H9 (cell line): Measurements from ENCODE around the gene SYF2. TPM values are rescaled to one million over a fixed set of nuclear protein-coding genes. Genes with fewer than 3 reads are reported as not detected.

Experiments
- DNase-seq: peaks from one replicate; pipeline ENCODE4 v3.0.0-alpha.2; 2017
- H2AFZ ChIP-seq: one replicate; pipeline ENCODE4 v1.6.1; 2013; ENCODE audit warnings: mild to moderate bottlenecking, low read length, control low read depth, moderate library complexity
- H2AK5ac ChIP-seq: 2 replicates; pipeline ENCODE4 v1.6.1; 2013; ENCODE audit warnings: low read length, control low read depth, mixed read lengths; ENCODE audit not compliant: insufficient read length
- H2BK120ac ChIP-seq: one replicate; pipeline ENCODE4 v1.6.1; 2013; ENCODE audit warnings: low read depth, mild to moderate bottlenecking, low read length, control low read depth, inconsistent platforms; ENCODE audit not compliant: poor library complexity, severe bottlenecking
- H2BK12ac ChIP-seq: 2 replicates; pipeline ENCODE4 v1.6.1; 2013; ENCODE audit warnings: low read length, control low read depth, mixed read lengths, low read depth; ENCODE audit not compliant: insufficient read length
- H2BK15ac ChIP-seq: 2 replicates; pipeline ENCODE4 v1.6.1; 2013; ENCODE audit warnings: low read depth, low read length, control low read depth
- H2BK20ac ChIP-seq: one replicate; pipeline ENCODE4 v1.6.1; 2013; ENCODE audit warnings: low read depth, mild to moderate bottlenecking, low read length, control low read depth, inconsistent platforms; ENCODE audit not compliant: poor library complexity, severe bottlenecking
- H2BK5ac ChIP-seq: 2 replicates; pipeline ENCODE4 v1.6.1; 2013; ENCODE audit warnings: low read length, control low read depth, mixed read lengths; ENCODE audit not compliant: insufficient read length
- H3K14ac ChIP-seq: 2 replicates; pipeline ENCODE4 v1.6.1; 2013; ENCODE audit warnings: low read length, control low read depth; ENCODE audit not compliant: insufficient read depth
- H3K18ac ChIP-seq: 2 replicates; pipeline ENCODE4 v1.6.1; 2013; ENCODE audit warnings: low read depth, mild to moderate bottlenecking, mixed read lengths, low read length, control low read depth; ENCODE audit not compliant: insufficient read length
- H3K23ac ChIP-seq: 2 replicates; pipeline ENCODE4 v1.6.1; 2013; ENCODE audit warnings: low read length, control low read depth, mixed read lengths, low read depth; ENCODE audit not compliant: insufficient read length
- H3K23me2 ChIP-seq: 2 replicates; pipeline ENCODE4 v1.6.1; 2013; ENCODE audit warnings: low read depth, mild to moderate bottlenecking, mixed read lengths, low read length, control low read depth; ENCODE audit not compliant: insufficient read length, poor library complexity, severe bottlenecking
- H3K27ac ChIP-seq: 2 replicates; pipeline ENCODE4 v1.5.1; 2013; ENCODE audit warnings: low read length, control low read depth, mixed read lengths, low read depth; ENCODE audit not compliant: insufficient read length
- H3K27me3 ChIP-seq: 2 replicates; pipeline ENCODE4 v1.6.1; 2013; ENCODE audit warnings: low read length, control low read depth, inconsistent platforms; ENCODE audit not compliant: insufficient read depth
- H3K4ac ChIP-seq: 2 replicates; pipeline ENCODE4 v1.6.1; 2013; ENCODE audit warnings: low read depth, mild to moderate bottlenecking, control low read depth, inconsistent platforms, low read length, moderate library complexity
- H3K4me1 ChIP-seq: 2 replicates; pipeline ENCODE4 v1.6.1; 2013; ENCODE audit warnings: low read length, control low read depth, inconsistent platforms; ENCODE audit not compliant: insufficient read depth
- H3K4me2 ChIP-seq: 2 replicates; pipeline ENCODE4 v1.6.1; 2013; ENCODE audit warnings: low read length, control low read depth, mixed read lengths; ENCODE audit not compliant: insufficient read length, insufficient read depth
- H3K56ac ChIP-seq: 2 replicates; pipeline ENCODE4 v1.6.1; 2013; ENCODE audit warnings: low read depth, mild to moderate bottlenecking, mixed read lengths, low read length, control low read depth; ENCODE audit not compliant: insufficient read length
- H3K79me1 ChIP-seq: 2 replicates; pipeline ENCODE4 v1.6.1; 2013; ENCODE audit warnings: low read depth, mild to moderate bottlenecking, moderate library complexity, low read length, control low read depth, inconsistent platforms; ENCODE audit not compliant: insufficient read depth, poor library complexity, severe bottlenecking
- H3K79me2 ChIP-seq: 2 replicates; pipeline ENCODE4 v1.6.1; 2013; ENCODE audit warnings: low read length, control low read depth, inconsistent platforms; ENCODE audit not compliant: insufficient read depth
- H3K9ac ChIP-seq: 2 replicates; pipeline ENCODE4 v1.6.1; 2013; ENCODE audit warnings: low read length, control low read depth, mixed read lengths; ENCODE audit not compliant: insufficient read length; ENCODE audit errors: extremely low read depth
- H3K9me3 ChIP-seq: one replicate; pipeline ENCODE4 v1.6.1; 2013; ENCODE audit warnings: low read depth, low read length, inconsistent platforms; ENCODE audit not compliant: control insufficient read depth
- H3T11ph ChIP-seq: one replicate; pipeline ENCODE4 v1.6.1; 2013; ENCODE audit warnings: mild to moderate bottlenecking, low read length, control low read depth, inconsistent platforms
- H4K20me1 ChIP-seq: one replicate; pipeline ENCODE4 v1.6.1; 2013; ENCODE audit not compliant: control insufficient read depth, insufficient read length, insufficient read depth
- H4K5ac ChIP-seq: 2 replicates; pipeline ENCODE4 v1.6.1; 2013; ENCODE audit warnings: low read depth, mild to moderate bottlenecking, mixed read lengths, low read length, control low read depth; ENCODE audit not compliant: insufficient read length
- H4K8ac ChIP-seq: replicated peaks from 2 replicates; pipeline ENCODE4 v1.6.1; 2013; ENCODE audit warnings: low read length, control low read depth, mixed read lengths, low read depth; ENCODE audit not compliant: insufficient read length
- H4K91ac ChIP-seq: 2 replicates; pipeline ENCODE4 v1.6.1; 2013; ENCODE audit warnings: low read depth, mild to moderate bottlenecking, moderate library complexity, mixed read lengths, low read length, control low read depth; ENCODE audit not compliant: insufficient read length
- H3K27ac Mint-ChIP-seq, 3 experiments: 2 replicates in 2 of 3; 3 replicates in 1 of 3; pipeline ENCODE4 v1.8.0; 2020 to 2021; ENCODE audit warnings: mixed read lengths in 3 of 3, mild to moderate bottlenecking in 1 of 3, moderate library complexity in 1 of 3
- H3K27me3 Mint-ChIP-seq: 2 replicates; pipeline ENCODE4 v1.8.0; 2021; ENCODE audit warnings: low read depth, mild to moderate bottlenecking, moderate library complexity, mixed read lengths
- H3K36me3 Mint-ChIP-seq, 3 experiments: 2 replicates in 2 of 3; 3 replicates in 1 of 3; pipeline ENCODE4 v1.8.0; 2020 to 2021; ENCODE audit warnings: low read depth in 3 of 3, mixed read lengths in 3 of 3; ENCODE audit not compliant: insufficient read depth in 1 of 3
- H3K4me1 Mint-ChIP-seq, 2 experiments: 2 replicates each; pipeline ENCODE4 v1.8.0; 2020; ENCODE audit warnings: mixed read lengths in 2 of 2
- H3K4me3 Mint-ChIP-seq, 2 experiments: 2 replicates in 1 of 2; 3 replicates in 1 of 2; pipeline ENCODE4 v1.8.0; 2020 to 2021; ENCODE audit warnings: mild to moderate bottlenecking in 2 of 2, mixed read lengths in 2 of 2, moderate library complexity in 1 of 2
- H3K9me3 Mint-ChIP-seq, 2 experiments: 2 replicates in 1 of 2; 3 replicates in 1 of 2; pipeline ENCODE4 v1.8.0; 2020; ENCODE audit warnings: mild to moderate bottlenecking in 2 of 2, mixed read lengths in 2 of 2, moderate library complexity in 1 of 2
- CTCF ChIP-seq: fragments of 200-600 bp; sonication (generic); conservative IDR thresholded peaks from 3 replicates; pipeline ENCODE4 v1.8.0; 2021; ENCODE audit warnings: antibody characterized with exemption, mild to moderate bottlenecking
- WGBS: extraction: QIAGEN DNeasy Blood & Tissue Kit; methylation state at CpG from one replicate; pipeline ENCODE4 v1.1.7; 2013; ENCODE audit warnings: missing lambda C conversion rate, low lambda C conversion rate, mixed read lengths; ENCODE audit not compliant: insufficient read length; ENCODE audit errors: extremely low coverage; 5-methylcytosine and 5-hydroxymethylcytosine counted together
- total RNA-seq: library from RNA; stranded (reverse); gene quantifications from 2 replicates; pipeline ENCODE4 v1.2.1, GENCODE V29; 2021

The SYF2 gene
- total RNA-seq, 1 experiment from 2014 or later, result 36.5 TPM

GRCh38 chr1:25220666-25221065 lies 11.6 kb downstream of the SYF2 start:
- Histone ChIP-seq H3K56ac (no peak overlapping the region), H3K79me2 (no peaks in the 10 kb centered on the region), H4K8ac (no peak overlapping the region), H3K79me1 (no peaks in the 10 kb centered on the region), H3T11ph (no peak overlapping the region), H3K23ac (no peak overlapping the region), H3K27me3 (no peaks in the 10 kb centered on the region), H3K4me2 (no peak overlapping the region), H2AK5ac (no peak overlapping the region), H3K4ac (no peak overlapping the region), H3K4me1 (no peaks in the 10 kb centered on the region), H2BK15ac (no peak overlapping the region), H2AFZ (no peak overlapping the region), H2BK12ac (no peak overlapping the region), H4K5ac (no peak overlapping the region), H3K9ac (no peak overlapping the region), H3K18ac (no peak overlapping the region), H2BK20ac (no peak overlapping the region), H3K9me3 (no peaks in the 10 kb centered on the region), H2BK5ac (no peak overlapping the region), H3K27ac (no peak overlapping the region), H3K14ac (no peak overlapping the region), H2BK120ac (no peak overlapping the region), H3K23me2 (no peaks in the 10 kb centered on the region), H4K91ac (no peak overlapping the region), H4K20me1 (no peaks in the 10 kb centered on the region)
- no peak for TF ChIP-seq CTCF
- peaks cover 8 to 41% (median 36%) of the 10 kb centered on the region in 3 experiments; a peak in 6 of 7 replicates for H3K36me3 Mint-ChIP-seq
- H3K27me3 Mint-ChIP-seq, result no peaks in the 10 kb centered on the region
- no peaks in the 10 kb centered on the region for H3K4me1 Mint-ChIP-seq
- no peak for DNase-seq
- H3K4me3 Mint-ChIP-seq, result no peak overlapping the region; a peak in 1 of 5 replicates
- no peak overlapping the region for H3K27ac Mint-ChIP-seq
- WGBS, result no CpG with 5 or more reads among the region's 3 CpGs
- H3K9me3 Mint-ChIP-seq, result no peaks in the 10 kb centered on the region
